ENCODE data around the gene PIP5KL1. TPM values are rescaled to one million over a fixed set of nuclear protein-coding genes. Genes with fewer than 3 reads are reported as not detected.

The PIP5KL1 gene
- total and polyA plus RNA-seq, 2 donors (not counting 3 experiments of a cell fraction or from before 2014, with no cell fraction given), result 1.5 to 2.9 TPM

- no peak overlapping the region for H3K4me3 ChIP-seq (replicated peaks in 1 of 3; ENCODE audit: insufficient read depth in 1 of 3, low read depth in 1 of 3, low read length in 3 of 3)
These were observed 46.7 kb upstream of the PIP5KL1 start for GRCh38 chr9:127977009-127977883.

More at GRCh38 chr9:127977009-127977883, 46.7 kb upstream of the PIP5KL1 start:
- intact Hi-C loops (cut with micrococcal nuclease), result no loop called here
- no peak for DNase-seq (ENCODE audit: low read depth, low spot score)
- no peak overlapping the region for H2AFZ ChIP-seq (ENCODE audit: low read depth, low read length)
- H3K27ac ChIP-seq (ENCODE audit: insufficient read depth, low read depth, low read length), result no peak overlapping the region
- dilution Hi-C loops (cut with MboI; ENCODE audit: extremely low pct_ligation_motif_present, low sequenced_read_pairs), result no loop called here
- H3K36me3 ChIP-seq (ENCODE audit: control insufficient read depth in 2 of 2, extremely low read depth in 1 of 2, insufficient read depth in 2 of 2, low read length in 2 of 2), result no peaks in the 10 kb centered on the region
- H3K9ac ChIP-seq (replicated peaks; ENCODE audit: extremely low read depth, insufficient read depth, low read length), result no peak overlapping the region
- ChIA-PET CTCF (interaction anchor here (0.9 to 10.3 kb wide), 6 partner anchors 9 to 140 kb away, joined by 3 to 71 read pairs (median 4); no protein-coding TSS in a partner anchor), POLR2A (no interaction called here)
- BruUV-seq (replicated peaks), result no TSS peak
- peak; percentile 12 for FAIRE-seq
- H4K20me1 ChIP-seq (replicated peaks; ENCODE audit: control insufficient read depth, extremely low read depth, insufficient read depth, low read length), result no peaks in the 10 kb centered on the region
- no peak overlapping the region for H3K4me2 ChIP-seq (ENCODE audit: insufficient read depth, low read length)
- peaks cover 17% of the 10 kb centered on the region for H3K79me2 ChIP-seq (ENCODE audit: control insufficient read depth, insufficient read depth, low read length)
- TF ChIP-seq MAX (IDR thresholded peaks at IDR 0.05; ENCODE audit: insufficient read depth, insufficient read length) (no peak), GATA2 (IDR thresholded peaks at IDR 0.05; ENCODE audit: insufficient read depth, insufficient read length, low read depth, low read length) (no peak), FOS (IDR thresholded peaks at IDR 0.05; ENCODE audit: borderline replicate concordance, insufficient read depth, low read length) (no peak), MYC (IDR thresholded peaks at IDR 0.05; ENCODE audit: low read depth, low read length) (no peak), POLR2A (IDR thresholded peaks at IDR 0.05; ENCODE audit: low read depth, low read length) (no peak), POLR2AphosphoS5 (IDR thresholded peaks at IDR 0.05; ENCODE audit: insufficient read depth, low read depth, low read length) (no peak), JUN (IDR thresholded peaks at IDR 0.05; ENCODE audit: borderline replicate concordance, insufficient read depth, insufficient read length, low read depth) (no peak), CTCF (IDR thresholded peaks at IDR 0.05; ENCODE audit: extremely low read depth in 1 of 2, insufficient read depth in 1 of 2, low read depth in 1 of 2, low read length in 2 of 2) (no peak), EZH2 (IDR thresholded peaks at IDR 0.05; ENCODE audit: borderline replicate concordance, low read depth, low read length, severe bottlenecking) (no peak)
- no peaks in the 10 kb centered on the region for H3K9me1 ChIP-seq (replicated peaks; ENCODE audit: control insufficient read depth, extremely low read depth, insufficient read depth, low read length)
- H3K27me3 ChIP-seq (ENCODE audit: control insufficient read depth in 2 of 2, insufficient read depth in 2 of 2, low read length in 2 of 2), result no peaks in the 10 kb centered on the region
- H3K9me3 ChIP-seq (replicated peaks; ENCODE audit: control insufficient read depth, insufficient read depth, low read length), result no peaks in the 10 kb centered on the region
- H3K4me1 ChIP-seq (ENCODE audit: control insufficient read depth, extremely low read depth, insufficient read depth, low read length), result peaks cover 22% of the 10 kb centered on the region

Data from endothelial cell of umbilical vein (primary cell).